ENCODE measurements around the gene GDF2.

GDF2 gene

DNA sequence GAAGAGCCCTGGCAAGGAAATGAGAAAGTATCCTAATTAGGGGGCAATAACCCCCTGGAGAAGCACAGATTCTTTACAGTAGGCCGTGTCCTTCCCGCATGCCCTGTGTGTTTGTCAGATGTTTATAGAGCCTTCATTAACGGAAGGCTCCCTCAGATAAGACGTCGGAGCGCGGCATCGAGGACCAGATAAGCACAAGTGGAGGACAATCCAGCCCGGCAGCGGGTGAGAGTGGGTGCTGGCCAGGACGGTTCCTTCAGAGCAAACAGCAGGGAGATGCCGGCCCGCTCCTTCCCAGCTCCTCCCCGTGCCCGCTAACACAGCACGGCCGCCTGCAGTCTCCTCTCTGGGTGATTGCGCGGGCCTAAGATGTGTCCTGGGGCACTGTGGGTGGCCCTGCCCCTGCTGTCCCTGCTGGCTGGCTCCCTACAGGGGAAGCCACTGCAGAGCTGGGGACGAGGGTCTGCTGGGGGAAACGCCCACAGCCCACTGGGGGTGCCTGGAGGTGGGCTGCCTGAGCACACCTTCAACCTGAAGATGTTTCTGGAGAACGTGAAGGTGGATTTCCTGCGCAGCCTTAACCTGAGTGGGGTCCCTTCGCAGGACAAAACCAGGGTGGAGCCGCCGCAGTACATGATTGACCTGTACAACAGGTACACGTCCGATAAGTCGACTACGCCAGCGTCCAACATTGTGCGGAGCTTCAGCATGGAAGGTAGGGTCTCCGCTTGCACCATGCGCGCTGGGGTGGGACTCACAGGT is at the start of gene GDF2:
TSS of gene GDF2 (plus strand) at position 155 of the 762 bp plus-strand sequence. CDS start at position 370, 215 bp downstream.
- no peak for DNase-seq

DNA sequence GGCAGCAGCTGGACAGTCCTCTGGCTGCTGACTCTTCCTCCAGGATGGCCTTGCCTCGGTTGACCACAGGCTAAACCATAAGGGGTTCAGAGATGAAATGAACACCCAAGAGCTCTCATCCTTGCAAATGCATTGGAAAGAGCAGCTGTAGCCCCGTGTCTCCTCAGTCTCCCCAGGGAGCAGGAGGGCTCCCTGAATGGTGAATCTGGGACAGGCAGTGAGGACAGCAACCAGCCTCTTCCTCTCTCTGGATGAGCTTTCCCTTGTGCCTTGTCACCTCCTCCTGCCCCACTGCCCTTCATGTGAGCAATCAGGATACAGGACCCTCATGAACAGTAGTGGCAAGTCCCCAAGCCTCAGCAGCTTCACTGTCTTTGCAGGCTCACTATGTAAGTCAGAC is 46.2 kb upstream of the GDF2 start:
- no peak for DNase-seq

DNA sequence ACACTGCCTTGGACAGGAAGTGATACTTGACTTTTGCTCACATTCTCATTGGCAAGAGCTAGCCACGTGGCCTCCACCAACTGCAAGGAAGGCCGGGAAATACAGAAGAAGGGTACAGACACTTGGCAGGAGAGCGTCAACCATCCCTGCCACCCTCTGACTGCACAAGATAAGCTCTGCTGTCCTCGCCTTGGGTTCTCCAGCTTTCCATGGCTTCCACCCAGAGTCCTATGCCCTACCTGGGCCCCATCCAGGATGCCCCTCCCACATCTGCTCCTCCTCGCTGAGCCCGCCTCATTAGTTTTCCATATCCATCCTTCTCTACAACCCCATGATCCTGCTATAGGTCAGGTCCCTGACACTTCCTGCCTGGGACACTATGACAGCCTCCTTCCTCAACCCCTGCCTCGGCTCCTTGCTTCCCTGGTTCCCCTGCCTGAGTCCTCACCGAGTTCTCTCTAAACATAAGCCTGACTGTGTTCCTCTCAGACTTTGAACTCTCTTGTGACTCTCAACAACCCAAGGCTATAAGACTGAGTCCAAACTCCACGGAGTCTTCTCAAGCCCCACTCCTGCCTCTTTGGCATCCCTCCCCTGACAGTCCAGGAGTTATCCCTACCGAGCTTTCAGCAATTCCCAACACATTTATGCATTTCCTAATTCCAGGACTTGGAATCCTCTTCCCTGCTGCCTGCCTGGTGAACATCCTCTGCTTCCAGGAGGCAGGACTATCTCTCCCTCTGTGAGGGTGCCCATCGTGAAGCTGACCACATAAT is 45.5 kb upstream of the GDF2 start:
- DNase-seq = no peak

DNA sequence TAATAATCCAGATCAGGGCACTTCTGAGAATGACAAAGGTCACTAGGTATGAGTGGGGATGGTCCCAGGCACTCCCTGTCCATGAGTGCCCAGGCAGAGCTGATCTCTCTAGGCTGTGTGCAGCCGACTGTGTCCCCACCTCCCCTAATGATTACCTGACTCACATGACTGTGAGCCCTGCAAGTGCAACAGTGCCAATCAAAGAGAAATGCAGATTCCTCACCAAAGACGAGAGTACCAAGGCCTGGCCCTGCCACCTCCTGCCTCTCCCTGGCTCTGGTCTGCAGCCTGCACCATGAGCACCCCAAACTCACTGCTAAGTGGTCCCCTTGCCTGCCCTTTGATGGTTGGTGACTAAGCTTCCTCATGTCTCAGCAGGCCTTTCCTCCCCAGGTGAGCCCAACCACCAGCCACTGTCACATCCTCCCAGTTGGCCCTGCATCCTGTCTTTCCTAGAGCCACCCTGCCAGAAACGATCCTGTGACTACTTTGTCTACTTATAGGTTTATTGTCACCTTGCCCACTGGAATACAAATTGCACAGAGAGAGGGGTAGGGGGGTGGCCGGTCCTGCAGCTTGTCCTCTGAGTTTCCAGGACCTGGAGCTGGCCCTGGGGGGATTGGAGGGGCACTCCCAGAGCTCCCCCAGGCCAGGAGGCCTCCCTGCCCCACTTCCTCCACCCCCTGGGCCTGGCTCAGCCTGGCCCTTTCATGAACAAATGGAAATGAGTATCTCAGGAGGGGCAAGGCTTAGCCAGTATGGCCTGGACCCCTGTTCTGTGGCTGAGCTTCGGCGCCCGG is 44.7 kb upstream of the GDF2 start:
- no peak for DNase-seq

DNA sequence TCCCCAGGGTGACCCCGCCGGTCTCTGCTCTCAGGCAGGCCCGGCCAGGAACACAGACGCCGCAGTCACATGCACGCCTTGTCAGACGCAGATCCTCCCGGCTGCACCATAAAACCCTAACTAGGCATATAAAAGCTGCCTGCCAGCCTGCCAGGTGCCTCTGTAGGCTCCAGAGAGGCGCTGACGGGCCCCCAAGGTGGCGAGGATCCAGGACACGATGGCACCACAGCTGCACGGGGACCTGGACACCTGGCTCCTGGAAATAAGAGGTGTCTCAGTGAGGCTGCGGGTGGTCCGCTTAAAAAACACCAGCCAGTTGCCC is 44.1 kb upstream of the GDF2 start:
- DNase-seq = no peak

DNA sequence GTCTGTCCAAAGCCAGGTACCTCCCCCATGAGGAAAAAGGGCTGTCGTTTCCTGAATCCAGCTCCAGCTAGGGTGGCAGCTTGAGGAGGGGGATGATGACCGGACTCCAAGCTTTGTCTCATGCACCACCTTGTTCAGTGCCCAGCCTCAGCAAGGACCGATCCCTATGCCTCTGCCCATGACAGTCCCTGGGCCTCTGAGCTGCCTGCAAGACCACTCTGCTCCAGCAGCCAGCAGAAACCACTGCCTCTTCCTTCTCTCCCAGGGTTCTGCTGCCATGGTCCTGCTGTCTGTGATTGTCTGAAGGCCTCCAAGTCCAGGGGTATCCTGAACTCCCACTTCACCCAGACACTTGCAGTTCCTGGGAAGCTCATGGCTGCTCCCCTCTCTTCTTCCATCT is 43.5 kb upstream of the GDF2 start:
- DNase-seq = no peak

DNA sequence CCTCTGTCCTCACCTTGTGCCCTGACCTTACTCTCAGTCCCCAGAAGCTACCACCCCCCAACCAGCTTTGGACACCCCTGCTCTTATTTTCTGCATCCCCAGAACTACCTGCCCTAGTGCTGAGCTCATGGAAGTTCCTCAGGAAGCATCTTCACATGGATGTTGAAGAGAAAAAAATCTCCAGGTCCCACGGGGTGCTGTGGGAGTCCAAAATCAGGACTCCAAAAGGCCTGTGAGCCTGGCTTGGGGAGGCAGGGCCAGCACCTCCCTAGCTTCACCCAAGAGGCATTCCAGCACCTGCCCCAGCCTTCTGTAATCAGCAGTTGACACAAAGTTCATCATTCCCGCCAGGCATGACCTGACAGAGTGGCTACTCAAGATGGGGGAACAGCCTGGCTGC is 43.0 kb upstream of the GDF2 start:
- DNase-seq = no peak

DNA sequence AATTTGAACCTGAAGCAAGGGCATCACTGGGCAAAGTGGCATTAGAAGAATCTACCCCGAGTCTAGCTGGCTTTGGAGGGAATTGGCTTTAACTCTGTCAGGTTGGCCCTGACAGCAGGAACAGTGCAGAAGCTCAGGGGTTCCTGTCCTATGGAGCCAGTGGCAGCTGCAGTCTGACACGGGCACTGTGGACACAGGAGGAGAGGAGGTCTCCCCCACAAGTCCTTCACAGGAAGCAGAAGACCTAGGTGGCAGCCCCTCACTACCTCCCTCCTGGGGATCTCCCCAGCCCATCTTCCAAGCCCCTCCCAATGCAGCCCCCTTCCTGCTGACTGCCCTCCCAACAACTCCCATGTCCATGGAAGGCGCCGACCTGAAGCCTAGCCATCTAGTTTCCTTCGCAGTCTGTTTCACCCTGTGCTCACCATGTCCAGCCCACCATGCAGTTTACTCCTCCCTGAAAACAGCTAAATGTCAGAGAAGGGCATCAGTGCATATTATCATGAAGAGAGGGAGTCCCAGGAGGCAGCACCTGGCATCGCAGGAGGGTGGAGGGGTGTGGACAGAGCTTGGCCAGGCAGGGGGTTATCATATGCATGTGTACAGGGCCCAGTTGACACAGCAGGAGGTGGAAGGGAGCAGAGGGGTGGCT is 40.1 kb upstream of the GDF2 start:
- DNase-seq = no peak

DNA sequence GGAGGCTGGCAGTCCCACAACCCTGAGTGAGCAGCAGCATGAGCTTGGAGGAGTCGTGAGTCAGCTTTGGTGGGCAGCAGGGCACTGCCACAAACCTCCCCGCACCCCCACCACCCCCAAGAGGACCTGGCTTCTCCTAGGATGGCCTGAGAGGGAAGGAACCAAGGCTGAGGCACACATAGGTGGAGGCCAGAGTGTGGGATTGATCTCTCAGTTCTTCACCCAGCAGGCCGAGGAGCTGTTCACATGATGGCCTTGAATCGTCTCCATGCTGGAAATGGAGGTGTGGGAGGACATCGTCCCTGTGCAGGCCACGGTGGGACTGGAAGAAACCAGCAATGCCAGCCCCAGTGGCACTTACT is 39.6 kb upstream of the GDF2 start:
- no peak for DNase-seq

DNA sequence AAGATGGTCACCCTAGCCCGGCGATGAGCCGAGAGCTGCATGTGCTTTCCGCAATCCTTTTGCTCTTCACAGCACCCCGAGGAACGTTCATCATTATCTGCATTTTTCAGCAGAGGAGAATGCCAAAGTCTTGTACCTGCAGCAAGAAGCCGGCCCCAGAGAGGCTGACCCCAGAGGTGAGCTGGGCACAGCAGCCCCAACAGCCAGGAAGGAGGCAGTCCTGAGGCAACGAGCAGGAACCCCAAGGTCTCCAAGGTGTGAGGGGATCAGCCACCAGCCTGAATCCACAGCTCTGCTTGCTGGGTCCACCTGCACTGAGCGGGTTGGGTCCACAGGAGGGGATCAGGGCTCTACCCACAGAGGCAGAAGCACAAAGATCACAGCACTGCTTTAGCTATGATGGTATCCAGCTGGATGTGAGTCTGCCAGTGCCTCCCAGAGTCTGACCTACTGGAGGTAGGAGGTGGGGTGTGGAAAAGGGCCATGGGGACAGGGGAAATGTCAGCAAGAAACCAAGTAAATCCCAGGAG is 39.1 kb upstream of the GDF2 start:
- DNase-seq = no peak

DNA sequence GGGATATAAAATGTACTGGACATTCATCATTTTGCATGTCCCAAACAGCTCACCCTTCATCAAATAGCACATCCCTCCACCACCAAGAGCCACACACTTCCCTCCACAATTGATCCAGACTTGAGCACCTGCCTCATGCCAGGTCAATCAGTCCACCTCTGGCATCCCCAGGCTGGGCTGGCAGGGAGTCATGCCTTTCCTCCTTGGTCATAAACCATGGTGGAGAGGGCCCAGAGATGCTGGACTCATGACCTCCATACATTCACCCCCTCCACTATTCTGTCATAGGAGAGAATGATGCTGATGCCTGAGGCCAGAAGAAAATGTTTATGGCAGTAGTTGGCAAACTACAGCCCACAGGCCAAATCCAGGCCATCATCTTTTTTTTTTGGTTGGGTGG is 38.4 kb upstream of the GDF2 start:
- no peak for DNase-seq

DNA sequence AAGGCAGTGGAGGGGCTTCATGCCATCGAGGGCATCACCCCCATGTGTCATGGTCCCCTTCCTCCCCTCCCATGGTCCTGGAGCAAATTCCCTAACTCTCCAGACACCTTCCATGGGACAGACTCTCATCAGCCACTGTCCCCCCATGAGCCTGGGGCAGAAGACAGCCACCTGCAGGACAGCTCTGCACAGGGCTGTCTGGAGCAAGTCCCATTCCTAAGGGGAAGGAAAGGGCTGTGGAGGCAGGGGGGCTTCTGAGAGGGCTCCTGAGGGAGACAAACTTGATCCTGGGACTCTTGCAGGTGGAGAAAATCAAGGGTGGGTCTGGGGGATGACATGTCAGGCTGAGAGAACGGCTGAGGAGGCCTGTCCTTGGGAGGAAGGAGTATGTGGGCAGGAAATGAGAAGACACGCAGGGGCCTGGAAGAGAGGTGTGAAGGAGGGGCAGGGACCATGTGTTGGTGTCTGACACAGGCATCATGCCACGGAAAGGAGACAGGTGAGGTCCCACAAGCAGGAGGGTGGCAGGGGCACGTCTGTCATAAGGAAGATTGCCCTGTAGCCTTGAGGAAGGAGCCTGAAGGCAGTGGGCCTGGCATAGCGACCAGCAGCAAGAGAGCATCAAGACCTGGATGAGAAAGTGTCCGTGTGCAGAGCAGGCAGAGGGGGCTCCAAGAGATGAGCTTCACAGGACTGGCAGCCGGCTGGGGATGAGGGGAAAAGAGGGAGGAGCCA is 36.7 kb upstream of the GDF2 start:
- no peak for DNase-seq

DNA sequence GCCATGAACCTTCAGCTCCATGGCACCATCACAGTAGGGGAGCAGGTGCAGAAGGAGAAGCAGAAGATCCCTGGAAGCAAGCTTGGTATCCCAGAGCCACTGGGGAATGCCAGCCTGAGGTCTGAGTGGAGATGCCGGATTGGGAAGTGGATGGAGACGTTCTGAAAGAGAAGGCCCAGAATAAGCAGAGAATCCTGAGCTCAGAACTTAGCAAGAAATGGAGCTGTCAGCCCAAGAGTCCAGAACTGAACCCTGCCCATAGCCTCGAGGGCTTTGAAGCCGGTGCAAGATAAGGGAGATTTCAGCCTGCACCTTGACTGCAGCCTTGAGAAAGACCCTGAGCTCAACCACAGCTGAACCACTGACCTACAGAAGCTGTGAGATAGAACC is 36.1 kb upstream of the GDF2 start:
- no peak for DNase-seq

DNA sequence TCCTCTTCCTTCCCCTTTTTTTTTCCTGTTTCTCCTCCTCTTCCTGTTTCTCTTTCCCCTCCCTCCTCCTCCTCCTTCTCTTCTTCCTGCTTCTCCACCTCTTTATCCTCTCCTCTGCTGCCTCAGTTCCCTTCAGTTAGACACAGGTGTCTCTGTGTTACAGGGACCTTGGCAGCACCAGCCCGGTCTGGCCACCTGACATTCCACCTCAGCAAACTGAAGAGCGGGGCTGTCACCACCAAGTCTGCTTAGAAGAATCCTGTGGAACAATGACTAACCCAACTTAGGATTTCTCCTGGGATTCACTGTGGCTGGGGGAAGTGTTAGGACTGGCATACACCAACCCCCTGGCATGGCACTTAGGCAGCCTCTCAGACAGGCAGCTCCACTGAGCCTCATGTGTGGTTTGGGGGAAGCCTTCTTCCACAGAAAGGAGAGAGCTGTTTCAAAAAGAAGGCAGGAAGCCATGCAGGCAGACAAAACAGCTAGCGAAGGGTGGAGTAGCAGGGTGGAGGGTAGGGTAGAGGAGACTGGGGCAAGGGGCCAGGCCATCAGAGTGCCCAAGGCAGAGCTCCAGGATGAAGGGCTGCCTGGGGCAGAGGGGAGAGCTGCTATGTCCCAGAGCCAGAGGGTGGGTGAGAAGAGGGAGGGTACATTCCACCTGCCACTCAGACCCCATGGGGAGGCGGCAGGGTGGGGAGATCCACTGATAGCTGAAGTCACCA is 35.5 kb upstream of the GDF2 start:
- no peak for DNase-seq

DNA sequence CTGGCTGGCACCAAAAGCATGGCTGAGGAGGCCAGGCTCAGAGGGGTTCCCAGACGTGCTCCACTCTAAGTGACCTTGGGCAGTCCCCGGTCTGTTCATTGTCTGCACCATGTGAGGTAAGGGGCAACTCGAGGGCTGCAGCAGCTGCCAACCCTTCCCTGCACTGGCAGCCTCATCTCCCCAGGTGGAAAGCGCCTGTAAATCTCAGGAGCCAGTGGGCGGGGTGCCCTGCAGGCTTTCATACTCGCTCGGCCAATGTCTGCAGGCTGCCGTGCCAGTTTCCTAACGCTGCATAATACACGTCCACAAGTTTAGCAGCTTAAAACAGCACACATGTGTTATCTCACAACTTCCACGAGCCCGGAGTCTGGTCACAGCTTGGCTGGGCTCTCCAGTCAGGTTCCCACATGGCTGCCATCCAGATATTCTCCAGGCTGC is 34.9 kb upstream of the GDF2 start:
- DNase-seq = no peak

DNA sequence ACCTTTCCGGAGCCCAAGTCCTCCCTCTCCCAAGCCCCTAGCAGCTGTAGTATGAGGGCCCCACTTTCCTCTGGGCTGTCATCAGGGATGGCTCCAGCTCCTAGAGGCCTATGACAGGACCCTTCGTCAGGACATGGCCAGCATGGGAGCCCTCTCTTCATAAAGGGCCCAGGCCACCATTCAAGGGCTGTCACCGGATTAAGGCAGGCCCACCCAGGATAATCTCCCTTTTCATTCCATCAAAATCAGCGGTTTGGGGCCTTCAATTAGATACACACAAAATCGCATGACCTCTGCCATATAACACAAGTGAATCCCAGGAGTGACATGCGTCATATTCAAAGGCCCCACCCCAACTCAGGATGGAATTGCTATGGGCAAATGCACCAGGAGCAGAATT is 34.4 kb upstream of the GDF2 start:
- DNase-seq = no peak

DNA sequence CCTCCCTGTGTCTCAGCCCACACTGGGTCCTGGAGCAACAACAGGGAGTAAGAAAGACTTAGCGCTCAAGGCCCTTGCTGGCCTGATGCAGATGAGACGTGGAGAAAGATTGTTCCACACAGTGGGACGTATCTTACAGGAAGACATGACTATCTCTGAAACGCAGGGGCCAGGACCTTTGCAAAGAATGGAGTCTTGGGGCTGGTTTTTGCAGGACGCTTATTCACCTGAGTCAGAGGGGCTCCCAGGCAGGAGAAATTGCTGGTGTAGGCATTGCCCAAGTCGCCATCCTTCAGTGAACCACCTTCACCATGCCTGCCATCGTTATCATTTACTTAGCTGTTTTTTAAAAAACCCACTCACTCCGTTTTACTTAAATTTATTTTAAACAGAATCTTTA is 34.0 kb upstream of the GDF2 start:
- DNase-seq = no peak

DNA sequence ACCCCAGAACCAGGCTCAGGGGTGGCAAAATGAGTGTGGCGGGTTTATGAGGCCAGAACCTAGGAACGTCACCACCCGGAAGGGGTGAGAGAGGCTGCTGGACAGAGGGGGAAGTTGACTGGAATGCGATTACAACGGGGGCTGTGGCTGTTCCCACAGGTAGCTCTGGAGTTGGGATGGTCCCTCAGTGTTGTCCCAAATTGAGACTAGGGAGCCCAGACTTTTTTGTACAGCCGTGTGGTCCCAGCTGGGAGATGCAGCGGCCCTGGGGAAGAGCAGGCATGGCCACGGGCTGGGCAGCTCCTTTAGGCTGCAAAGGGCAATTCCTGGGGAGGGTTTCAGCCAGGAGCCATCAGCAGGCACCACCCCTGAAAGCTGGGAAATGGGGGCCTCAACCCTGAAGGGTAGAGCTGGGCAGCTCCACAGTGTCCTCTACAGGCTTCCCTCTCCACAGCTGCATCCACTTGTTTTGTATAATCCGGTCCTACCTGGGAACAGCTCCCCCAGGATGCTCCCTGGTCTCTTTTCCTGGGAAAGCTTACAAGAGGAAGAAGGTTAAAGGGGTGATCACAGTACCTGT is 33.2 kb upstream of the GDF2 start:
- no peak for DNase-seq

DNA sequence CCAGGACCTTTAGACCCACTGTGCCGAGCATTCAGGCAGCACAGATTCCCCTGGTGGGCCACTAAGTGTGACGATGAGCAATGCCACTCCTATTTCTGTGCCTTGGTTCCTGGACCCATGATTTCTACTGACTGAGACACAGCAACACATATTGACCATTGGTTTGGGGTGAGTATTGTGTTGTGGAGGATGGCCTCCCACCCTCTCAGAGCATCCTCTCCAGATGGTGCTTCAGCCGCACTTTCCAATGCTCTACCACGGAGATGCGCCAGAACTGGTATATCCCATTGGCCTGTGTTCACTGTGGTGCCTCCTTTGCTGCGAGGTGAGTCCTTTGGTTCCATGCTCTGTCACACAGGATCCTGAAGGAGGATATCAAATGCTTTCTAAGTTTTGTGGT is 32.3 kb upstream of the GDF2 start:
- no peak for DNase-seq

DNA sequence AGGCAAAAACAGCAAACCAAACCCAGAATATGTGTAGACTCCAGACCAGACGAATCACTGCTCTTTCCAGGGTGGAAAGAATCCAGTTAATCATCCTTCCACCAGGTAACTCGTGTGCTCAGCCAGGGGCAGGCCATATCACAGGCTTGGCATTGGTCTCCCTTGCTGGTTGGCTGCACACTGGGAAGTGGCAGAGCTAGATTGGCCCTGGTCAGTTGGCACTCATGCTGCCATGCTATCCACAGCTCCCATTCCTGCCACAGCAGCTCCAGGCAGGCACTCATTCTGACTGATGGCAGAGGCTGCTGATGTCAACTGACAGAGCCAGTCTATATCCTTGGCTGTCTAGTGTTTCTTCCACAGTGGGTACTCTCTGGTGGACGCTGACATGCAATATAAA is 31.9 kb upstream of the GDF2 start:
- DNase-seq = no peak

DNA sequence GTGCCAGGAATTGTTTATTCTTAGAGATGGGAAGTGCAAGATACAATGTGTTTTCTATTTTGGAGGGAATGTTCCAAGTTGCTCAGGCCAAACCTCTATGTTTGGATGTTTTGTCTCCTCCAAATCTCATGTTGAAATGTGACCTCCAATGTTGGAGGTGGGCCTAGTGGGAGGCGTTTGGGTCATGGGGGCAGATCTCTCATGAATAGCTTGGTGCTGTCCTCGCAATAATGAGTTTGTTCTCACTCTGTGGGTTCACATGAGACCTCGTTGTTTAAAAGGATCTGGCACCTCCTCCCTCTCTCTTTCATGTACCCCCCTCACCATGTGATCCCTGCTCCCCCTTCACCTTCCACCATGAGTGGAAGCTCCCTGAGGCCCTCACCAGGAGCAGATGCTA is 30.6 kb upstream of the GDF2 start:
- no peak for DNase-seq
